ENCODE measurements around the gene COG5.
A peak's percentile ranks its signal among the peaks of the same experiment; 100 is the strongest.
"Not testable (repeated sequence)": the region's sequence is repeated elsewhere in the genome, so short reads cannot be mapped to it uniquely, and the experiment has no call there.

COG5 gene

GRCh38 chr7:107171496-107171895 lies 392.2 kb downstream of the COG5 start:
- DNase-seq, result no peak

DNA sequence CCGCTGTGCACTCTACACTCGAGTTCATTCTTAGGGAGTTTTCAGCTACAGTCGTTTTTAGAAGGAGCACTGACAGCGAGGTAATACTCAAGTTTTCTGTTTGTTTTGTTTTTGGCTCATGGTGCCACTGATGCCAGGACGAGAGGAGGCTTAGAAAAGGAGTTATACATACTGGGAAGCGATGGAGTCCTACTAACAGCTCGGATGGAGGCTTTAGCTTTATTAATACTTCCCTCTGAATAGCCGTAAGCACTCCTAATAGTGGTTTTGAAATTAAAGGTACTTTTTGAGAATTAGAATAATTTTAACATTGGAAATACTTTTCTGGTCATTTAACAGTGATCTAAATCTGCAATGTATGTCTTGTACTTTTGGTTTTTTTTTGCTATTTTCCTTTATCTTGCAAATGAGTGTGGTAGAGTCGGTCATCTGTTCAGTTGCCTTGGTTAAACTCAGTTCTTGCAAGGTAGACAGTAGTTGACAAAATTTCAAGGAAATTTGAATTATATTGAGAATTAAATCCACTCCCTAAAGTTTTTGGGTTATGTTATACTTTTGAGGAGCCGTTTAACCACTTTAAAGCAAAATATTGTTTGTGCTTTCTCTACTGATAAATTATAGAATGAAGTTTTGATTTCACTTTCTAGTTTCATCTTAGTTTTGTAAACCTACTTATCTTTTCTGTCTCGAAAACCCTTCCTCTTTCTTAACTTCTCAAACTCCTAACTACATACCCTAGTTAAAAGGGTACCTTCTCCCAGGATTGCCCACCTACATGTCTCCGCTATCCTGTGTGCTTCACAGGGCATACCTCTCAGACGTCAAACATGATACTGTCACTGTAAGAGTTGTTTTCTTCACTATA lies 393.4 kb downstream of the COG5 start:
- DNase-seq, result no peak

- peak; percentile 96 to 98 for DNase-seq
These were observed 394.3 kb downstream of the COG5 start for GRCh38 chr7:107169120-107170050.

GRCh38 chr7:107168233-107169119 lies 395.2 kb downstream of the COG5 start, which contains the start of gene HBP1:
Gene HBP1, plus strand, starts transcription at chr7:107169003. Its CDS starts 10,891 bp downstream, at chr7:107179894.
- peak; percentile 99 to 100 for DNase-seq

GRCh38 chr7:107167483-107168232 lies 396.1 kb downstream of the COG5 start:
- peak; percentile 39 to 45 for DNase-seq

DNA sequence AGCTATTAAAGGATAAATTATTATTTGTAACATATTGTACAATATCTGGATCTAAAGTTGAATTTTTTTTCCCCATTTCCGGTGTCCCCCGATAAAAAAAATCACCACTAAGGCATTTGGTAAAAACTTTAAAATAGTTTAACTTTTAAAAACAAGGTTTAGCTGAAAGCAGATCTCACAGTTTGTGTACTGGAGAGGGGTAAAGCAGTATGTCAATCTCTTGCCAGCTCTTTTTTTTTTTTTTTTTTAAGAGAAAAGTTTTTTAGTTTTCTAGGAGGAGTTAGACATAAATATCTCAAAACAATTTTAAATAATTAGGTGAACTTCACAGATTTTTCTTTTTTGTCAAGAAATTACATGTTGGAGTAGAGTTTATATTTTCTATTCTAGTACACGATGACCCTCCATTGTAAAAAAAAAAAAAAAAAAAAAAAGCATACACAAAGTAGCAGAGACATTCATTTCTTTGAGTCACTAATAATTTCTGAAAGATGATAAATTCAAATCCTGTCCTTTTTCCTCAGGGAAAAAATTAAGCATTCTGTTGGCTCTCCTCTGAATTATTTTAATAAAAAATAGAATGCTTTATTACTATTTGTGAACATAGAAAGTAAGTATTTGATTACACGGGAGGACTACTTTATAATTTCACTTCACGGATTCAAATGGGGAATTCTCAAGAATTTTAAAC lies 396.8 kb downstream of the COG5 start:
- no peak for DNase-seq

DNA sequence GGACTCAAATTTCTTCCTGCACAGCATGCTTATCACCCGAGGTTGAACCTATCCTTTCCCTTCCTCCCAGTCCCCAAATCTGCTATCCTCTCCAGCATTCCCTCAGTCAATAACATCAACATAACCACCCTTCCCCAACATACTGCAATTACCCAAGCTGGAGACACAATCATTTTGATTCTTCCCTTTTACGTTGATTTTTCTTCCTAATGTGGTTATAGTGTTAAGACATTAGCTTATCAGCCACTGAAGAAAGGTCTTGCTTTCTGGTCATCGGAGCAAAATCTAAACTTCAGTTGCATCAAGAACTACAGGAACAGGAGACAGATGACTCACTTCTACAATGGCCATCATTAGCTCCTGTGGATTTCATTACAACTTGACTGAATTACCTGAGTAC lies 398.4 kb downstream of the COG5 start:
- no peak for DNase-seq

DNA sequence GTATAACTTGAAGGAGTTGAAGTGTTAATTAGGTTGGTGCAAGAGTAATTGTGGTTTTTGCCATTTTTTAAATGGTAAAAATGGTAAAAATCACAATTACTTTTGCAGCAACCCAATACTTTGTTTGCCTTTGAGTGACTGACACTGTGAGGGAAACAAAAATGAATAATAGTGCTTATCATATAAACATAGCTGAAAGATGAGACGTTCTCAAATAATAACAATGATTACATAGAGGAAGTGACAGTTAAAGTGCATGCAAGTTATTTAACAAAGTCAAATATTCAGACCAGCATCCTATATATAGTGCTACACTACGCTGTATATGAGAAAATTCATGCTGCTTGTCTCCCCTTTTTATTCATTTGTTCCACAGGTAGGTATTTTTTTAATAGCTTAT lies 399.6 kb downstream of the COG5 start:
- DNase-seq, result no peak

- no peak for DNase-seq
These were observed 401.2 kb downstream of the COG5 start for GRCh38 chr7:107162475-107162874.

DNA sequence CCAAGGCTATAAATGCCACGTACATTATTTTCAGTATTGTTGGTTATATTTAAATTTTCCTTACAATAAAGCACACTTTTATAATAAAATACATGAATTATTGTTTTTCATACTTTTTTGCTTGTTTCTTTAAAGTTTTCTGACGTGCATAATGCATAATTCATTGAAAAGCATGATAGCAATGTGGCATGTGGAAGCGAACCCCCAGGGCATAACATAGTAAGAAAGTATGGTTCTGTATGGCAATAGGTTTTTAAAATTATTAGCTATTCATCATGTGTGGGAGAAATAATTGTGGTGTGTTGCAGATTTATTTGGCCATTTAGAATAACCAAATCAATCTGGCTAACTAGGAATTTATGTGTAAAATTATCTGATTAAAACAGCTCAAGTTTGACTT lies 402.3 kb downstream of the COG5 start:
- DNase-seq, result no peak

DNA sequence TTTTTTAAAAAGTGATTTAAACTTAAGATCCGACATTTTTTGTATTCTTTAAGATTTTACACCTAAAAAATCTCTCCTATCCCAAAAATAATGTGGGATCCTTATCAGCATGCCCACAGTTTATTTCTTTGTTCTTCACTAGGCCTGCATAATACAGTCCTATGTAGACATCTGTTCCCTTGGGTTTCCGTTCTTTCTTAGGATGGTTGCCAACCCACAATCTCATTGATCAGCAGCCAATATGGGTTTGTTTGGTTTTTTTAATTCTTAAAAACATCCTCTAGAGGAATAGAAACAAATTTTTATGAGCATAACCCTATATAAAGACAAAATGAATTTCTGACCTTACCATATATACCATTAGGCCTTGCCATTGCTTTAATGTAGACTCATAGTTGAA lies 403.3 kb downstream of the COG5 start:
- no peak for DNase-seq

DNA sequence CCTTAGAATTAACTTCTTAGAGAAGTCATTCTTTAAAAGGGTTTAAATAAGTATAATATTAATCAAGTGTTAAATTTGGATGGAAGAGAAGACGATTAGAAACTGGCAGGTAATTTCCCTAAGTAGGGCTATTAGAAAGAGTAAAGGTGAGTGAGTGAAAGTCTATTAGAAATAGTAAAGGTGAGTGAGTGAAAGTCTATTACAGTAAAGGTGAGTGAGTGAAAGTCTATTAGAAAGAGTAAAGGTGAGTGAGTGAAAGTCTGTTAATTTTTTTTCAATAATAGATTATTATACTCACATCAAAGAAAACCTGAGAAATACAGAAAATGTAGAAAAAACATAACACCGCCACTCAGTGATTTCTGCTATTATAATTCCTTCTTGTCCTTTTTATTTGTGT lies 405.7 kb downstream of the COG5 start:
- no peak for DNase-seq

DNA sequence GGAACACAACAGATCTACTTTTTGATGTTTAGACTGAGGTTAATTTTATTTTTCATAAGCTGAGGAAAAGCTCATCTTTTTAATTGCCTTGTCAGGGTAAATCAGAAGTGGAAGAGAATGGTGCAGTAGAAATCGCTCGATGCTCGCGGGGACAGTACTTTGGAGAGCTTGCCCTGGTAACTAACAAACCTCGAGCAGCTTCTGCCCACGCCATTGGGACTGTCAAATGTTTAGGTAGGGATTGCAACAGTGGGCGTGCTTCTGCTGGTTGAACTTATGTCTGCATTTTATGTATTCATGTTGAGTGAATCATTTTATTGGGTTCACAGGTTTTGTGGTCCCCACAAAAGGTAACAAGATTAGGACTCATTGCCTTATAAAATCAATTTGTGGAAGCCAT lies 406.6 kb downstream of the COG5 start:
- DNase-seq, result no peak

DNA sequence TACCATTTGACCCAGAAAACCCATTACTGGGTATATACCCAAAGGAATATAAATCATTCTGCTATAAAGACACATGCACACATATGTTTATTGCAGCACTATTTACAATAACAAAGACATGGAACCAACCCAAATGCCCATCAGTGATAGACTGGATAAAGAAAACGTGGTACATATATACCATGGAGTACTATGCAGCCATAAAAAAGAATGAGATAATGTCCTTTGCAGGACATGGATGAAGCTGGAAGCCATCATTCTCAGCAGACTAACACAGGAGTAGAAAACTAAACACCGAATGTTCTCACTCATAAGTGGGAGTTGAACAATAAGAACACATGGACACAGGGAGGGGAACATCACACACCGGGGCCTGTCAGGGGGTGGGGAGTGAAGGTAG lies 408.0 kb downstream of the COG5 start:
- DNase-seq, result not testable (repeated sequence)

DNA sequence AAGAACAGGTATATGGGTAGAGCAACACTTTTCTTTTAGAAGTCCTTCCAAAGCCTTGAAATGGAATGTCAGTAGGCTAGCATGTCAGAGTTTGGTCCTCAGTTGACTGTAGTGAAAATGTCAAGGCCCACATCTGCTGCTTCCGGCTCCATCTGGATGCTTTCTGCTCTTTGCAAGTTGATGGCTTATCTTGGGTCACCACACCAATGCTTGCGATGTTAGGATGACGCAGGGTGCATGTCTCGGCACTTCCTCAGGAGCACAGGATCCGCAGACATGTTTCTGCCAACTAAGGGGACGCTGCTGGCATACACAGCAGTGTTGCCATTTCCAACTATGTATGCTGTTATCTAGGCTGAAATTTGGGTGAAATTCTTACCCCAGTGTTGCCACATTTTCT lies 408.9 kb downstream of the COG5 start:
- DNase-seq, result no peak

DNA sequence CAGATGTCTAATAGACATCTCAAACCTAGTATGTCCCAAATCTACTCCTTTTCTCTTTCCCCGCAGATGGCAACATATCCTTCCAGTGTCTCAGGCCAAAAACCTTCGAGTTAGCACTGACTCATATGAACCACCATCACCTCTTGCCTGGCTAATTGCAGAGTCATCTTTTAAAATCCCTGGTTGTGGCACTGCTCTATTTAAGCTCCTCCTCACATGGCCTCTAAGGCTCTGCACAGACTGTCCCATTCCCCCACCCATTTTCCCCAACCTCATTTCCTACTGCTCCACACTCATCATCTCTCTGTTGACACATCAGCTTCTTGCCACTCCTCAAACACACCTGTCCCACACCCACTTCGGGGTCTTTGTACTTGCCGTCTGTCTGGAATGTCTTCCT lies 411.7 kb downstream of the COG5 start:
- DNase-seq, result no peak

Data from NCI-H2081 (cell line).